Measurements from ENCODE around the gene VEZT. TPM values are rescaled to one million over a fixed set of nuclear protein-coding genes. Genes with fewer than 3 reads are reported as not detected.

The VEZT gene
- total RNA-seq, 4 donors from 2014 or later = 55.2 to 130 (median 85.5) TPM

- TF ChIP-seq POLR2AphosphoS5 (IDR thresholded peaks at IDR 0.05) (peak; percentile 56 to 77 (median 64)), EP300 (IDR thresholded peaks at IDR 0.05; ENCODE audit: low read depth) (no peak)
- Histone ChIP-seq H3K36me3 (no peaks in the 10 kb centered on the region), H3K9me3 (no peaks in the 10 kb centered on the region), H3K4me1 (peaks cover 0 to 31% (median 18%) of the 10 kb centered on the region in 4 donors), H3K27ac (peak overlapping the region; percentile 42 to 70 (median 62)), H3K27me3 (no peaks in the 10 kb centered on the region), H3K4me3 (no peak overlapping the region)
- in situ Hi-C loops (cut with MboI; ENCODE audit: low pct_ligation_motif_present in 1 of 4, low pct_unique_long_range_greater_than_20kb in 1 of 4, low sequenced_read_pairs in 3 of 4) (no loop called here), intact Hi-C loops (cut with DNase I; ENCODE audit: low total_unique reads) (no loop called here)
- peak; percentile 65 for DNase-seq
- WGBS, 2 donors (ENCODE audit: low coverage in 1 of 2) = 37 to 41% methylated on average over 4 to 8 of the region's 8 CpGs
These were observed 44.0 kb upstream of the VEZT start for GRCh38 chr12:95173392-95174251.

GRCh38 chr12:95177201-95177768, 40.3 kb upstream of the VEZT start:
- 92 to 100% methylated on average over 2 of the region's 2 CpGs for WGBS, 2 donors (ENCODE audit: low coverage in 1 of 2)
- no peak for DNase-seq
- H3K27me3 ChIP-seq = no peaks in the 10 kb centered on the region
- no peaks in the 10 kb centered on the region for H3K9me3 ChIP-seq
- in situ Hi-C loops (cut with MboI; ENCODE audit: low pct_ligation_motif_present in 1 of 4, low pct_unique_long_range_greater_than_20kb in 1 of 4, low sequenced_read_pairs in 3 of 4) (no loop called here), intact Hi-C loops (cut with DNase I; ENCODE audit: low total_unique reads) (no loop called here)
- no peak overlapping the region for H3K27ac ChIP-seq
- no peak for TF ChIP-seq EP300 (IDR thresholded peaks at IDR 0.05; ENCODE audit: low read depth)
- no peak for TF ChIP-seq POLR2A (IDR thresholded peaks at IDR 0.05)
- no peak for TF ChIP-seq CTCF (IDR thresholded peaks at IDR 0.05)
- TF ChIP-seq POLR2AphosphoS5 (IDR thresholded peaks at IDR 0.05) = no peak
- no peak overlapping the region for H3K4me3 ChIP-seq
- peaks cover 0 to 17% (median 14%) of the 10 kb centered on the region in 4 donors for H3K4me1 ChIP-seq
- no peaks in the 10 kb centered on the region for H3K36me3 ChIP-seq

- Histone ChIP-seq H3K4me1 (peaks cover 0 to 12% (median 12%) of the 10 kb centered on the region in 4 donors), H3K27ac (no peak overlapping the region), H3K27me3 (no peaks in the 10 kb centered on the region), H3K9me3 (no peaks in the 10 kb centered on the region), H3K4me3 (no peak overlapping the region), H3K36me3 (no peaks in the 10 kb centered on the region)
- intact Hi-C loops (cut with DNase I; ENCODE audit: low total_unique reads) (no loop called here), in situ Hi-C loops (cut with MboI; ENCODE audit: low pct_ligation_motif_present in 1 of 4, low pct_unique_long_range_greater_than_20kb in 1 of 4, low sequenced_read_pairs in 3 of 4) (no loop called here)
- TF ChIP-seq EP300 (IDR thresholded peaks at IDR 0.05; ENCODE audit: low read depth) = no peak
- TF ChIP-seq CTCF (IDR thresholded peaks at IDR 0.05) = no peak
- TF ChIP-seq POLR2AphosphoS5 (IDR thresholded peaks at IDR 0.05) = no peak
- no peak for TF ChIP-seq POLR2A (IDR thresholded peaks at IDR 0.05)
- WGBS, 2 donors (ENCODE audit: low coverage in 1 of 2) = 73 to 94% methylated on average over 4 of the region's 4 CpGs
- no peak for DNase-seq
These were observed 39.5 kb upstream of the VEZT start for GRCh38 chr12:95178136-95178535.

GRCh38 chr12:95179011-95179410, 38.6 kb upstream of the VEZT start:
- Histone ChIP-seq H3K9me3 (no peaks in the 10 kb centered on the region), H3K27ac (no peak overlapping the region), H3K27me3 (no peaks in the 10 kb centered on the region), H3K36me3 (no peaks in the 10 kb centered on the region), H3K4me1 (peaks cover 0 to 3% (median 3%) of the 10 kb centered on the region in 4 donors), H3K4me3 (no peak overlapping the region)
- TF ChIP-seq EP300 (IDR thresholded peaks at IDR 0.05; ENCODE audit: low read depth) = no peak
- intact Hi-C loops (cut with DNase I; ENCODE audit: low total_unique reads) = no loop called here
- no peak for DNase-seq
- in situ Hi-C loops (cut with MboI; ENCODE audit: low pct_ligation_motif_present in 1 of 4, low pct_unique_long_range_greater_than_20kb in 1 of 4, low sequenced_read_pairs in 3 of 4) = no loop called here
- WGBS, 2 donors (ENCODE audit: low coverage in 1 of 2) = 55 to 70% methylated on average over 3 to 5 of the region's 5 CpGs

GRCh38 chr12:95181103-95181502, 36.5 kb upstream of the VEZT start:
- Histone ChIP-seq H3K9me3 (no peaks in the 10 kb centered on the region), H3K4me1 (no peaks in the 10 kb centered on the region), H3K36me3 (no peaks in the 10 kb centered on the region), H3K27me3 (no peaks in the 10 kb centered on the region), H3K27ac (no peak overlapping the region), H3K4me3 (no peak overlapping the region)
- DNase-seq = no peak
- intact Hi-C loops (cut with DNase I; ENCODE audit: low total_unique reads) = no loop called here
- in situ Hi-C loops (cut with MboI; ENCODE audit: low pct_ligation_motif_present in 1 of 4, low pct_unique_long_range_greater_than_20kb in 1 of 4, low sequenced_read_pairs in 3 of 4) = no loop called here
- no peak for TF ChIP-seq CTCF (IDR thresholded peaks at IDR 0.05)
- no peak for TF ChIP-seq POLR2AphosphoS5 (IDR thresholded peaks at IDR 0.05)
- no peak for TF ChIP-seq POLR2A (IDR thresholded peaks at IDR 0.05)
- no peak for TF ChIP-seq EP300 (IDR thresholded peaks at IDR 0.05; ENCODE audit: low read depth)
- 50 to 89% methylated on average over 2 of the region's 2 CpGs for WGBS, 2 donors (ENCODE audit: low coverage in 1 of 2)

Data from transverse colon (tissue), 4 donors.